ENCODE data around the gene IST1.

DNA sequence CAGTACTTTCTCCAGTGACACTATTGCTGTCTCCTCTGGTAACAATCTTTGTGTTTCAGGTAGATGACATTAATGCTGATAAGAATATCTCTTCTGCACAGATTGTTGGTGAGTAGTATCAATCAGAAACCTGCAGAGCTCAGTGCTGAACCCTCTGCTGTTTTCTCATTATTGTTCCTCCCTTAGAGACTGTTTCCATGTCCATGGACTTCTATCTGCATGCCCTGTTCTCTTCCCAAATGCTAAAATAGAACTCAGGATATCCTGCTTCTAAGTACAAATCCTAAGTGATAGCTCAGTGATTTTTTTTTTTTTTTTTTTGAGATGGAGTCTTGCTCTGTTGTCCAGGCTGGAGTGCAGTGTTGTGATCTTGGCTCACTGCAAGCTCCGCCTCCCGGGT is 29.4 kb downstream of the IST1 start:
- TF ChIP-seq CTCF (IDR thresholded peaks at IDR 0.05; ENCODE audit: low read depth, low read length) (no peak), POLR2A (IDR thresholded peaks at IDR 0.05; ENCODE audit: extremely low read depth, insufficient read length) (no peak), MYC (IDR thresholded peaks at IDR 0.05; ENCODE audit: low read depth, low read length) (no peak)
